HepG2 (cell line): ENCODE results near the gene PHACTR1. TPM values are rescaled to one million over a fixed set of nuclear protein-coding genes. Genes with fewer than 3 reads are reported as not detected.

Experiments
- ATAC-seq: fragments of 200-7000 bp; cut with Tn5 transposase; 3 replicates; pipeline ENCODE4 v1.9.1; 2020; ENCODE audit warnings: mild to moderate bottlenecking, moderate library complexity
- BruUV-seq: library from RNA; stranded (reverse); fragments of 400-500 nt; replicated peaks from 2 replicates; lab custom pipeline; 2021; lab: Mats Ljungman, UMichigan
- CTCF ChIA-PET: fragments of 300-600 bp; formaldehyde crosslinking; extraction: SDS; loops from one replicate; lab custom pipeline; 2021; ENCODE audit warnings: low total read pairs, inconsistent platforms, low intra/inter-chr PET ratio; lab: Yijun Ruan, JAX
- POLR2A ChIA-PET: fragments of 350-600 bp; sonication (Branson Sonifier 250); formaldehyde crosslinking; loops from one replicate; lab custom pipeline; 2020; ENCODE audit warnings: antibody characterized with exemption, inconsistent platforms; lab: Yijun Ruan, JAX
- DNase-seq: peaks from one replicate; pipeline ENCODE4 v3.0.0-alpha.2; 2015; ENCODE audit warnings: low spot score
- FAIRE-seq: peaks from 3 replicates; lab custom pipeline; 2011; peaks lifted over from hg19 to GRCh38; lab: Jason Lieb, UNC
- H2AFZ ChIP-seq: one replicate; pipeline ENCODE4 v1.6.1; 2011; ENCODE audit warnings: low read length, inconsistent platforms
- H3K27ac ChIP-seq: fragments of 300-600 bp; 3 replicates; pipeline ENCODE4 v1.8.0; 2011; ENCODE audit warnings: mixed run types, mild to moderate bottlenecking, mixed read lengths, low read length, inconsistent platforms; ENCODE audit not compliant: insufficient read depth; ENCODE audit errors: extremely low read length
- H3K27me3 ChIP-seq, 2 experiments: fragments of 200-600 bp in 1 of 2; 2 replicates in 1 of 2; 3 replicates in 1 of 2; pipeline versions ENCODE4 v1.6.0 to v1.8.0; 2011; ENCODE audit warnings: low read length in 2 of 2, mild to moderate bottlenecking in 2 of 2, moderate library complexity in 2 of 2, inconsistent platforms in 1 of 2; ENCODE audit not compliant: insufficient read depth in 2 of 2, control insufficient read depth in 1 of 2
- H3K36me3 ChIP-seq, 2 experiments: fragments of 200-600 bp in 1 of 2; replicated peaks in 1 of 2; 2 replicates in 1 of 2; 3 replicates in 1 of 2; pipeline versions ENCODE4 v1.5.1 to v1.8.0; 2011; ENCODE audit warnings: low read length in 2 of 2, inconsistent platforms in 1 of 2; ENCODE audit not compliant: insufficient read depth in 2 of 2, control insufficient read depth in 1 of 2
- H3K4me1 ChIP-seq: 2 replicates; pipeline ENCODE4 v1.5.1; 2012; ENCODE audit warnings: low read length, inconsistent platforms; ENCODE audit not compliant: insufficient read depth
- H3K4me2 ChIP-seq: 2 replicates; pipeline ENCODE4 v1.6.0; 2011; ENCODE audit warnings: low read depth, low read length, inconsistent platforms
- H3K4me3 ChIP-seq, 3 experiments: fragments of 200-600 bp in 1 of 3; sonication (generic), shearing (Covaris generic) in 1 of 3; replicated peaks in 1 of 3; 2 replicates each; pipeline ENCODE4 v1.5.1; 2011 to 2016; ENCODE audit warnings: low read length in 3 of 3, inconsistent platforms in 2 of 3, low read depth in 2 of 3, mild to moderate bottlenecking in 2 of 3, control low read depth in 1 of 3, mixed read lengths in 1 of 3; ENCODE audit not compliant: insufficient read depth in 1 of 3
- H3K79me2 ChIP-seq: one replicate; pipeline ENCODE4 v1.6.1; 2011; ENCODE audit warnings: low read length, inconsistent platforms; ENCODE audit not compliant: insufficient read depth
- H3K9ac ChIP-seq: 2 replicates; pipeline ENCODE4 v1.6.0; 2011; ENCODE audit warnings: mild to moderate bottlenecking, low read depth, low read length, inconsistent platforms; ENCODE audit not compliant: insufficient read depth
- H3K9me3 ChIP-seq: 2 replicates; pipeline ENCODE4 v1.5.1; 2012; ENCODE audit warnings: mild to moderate bottlenecking, low read length
- H4K20me1 ChIP-seq: 2 replicates; pipeline ENCODE4 v1.6.0; 2011; ENCODE audit warnings: inconsistent platforms, mild to moderate bottlenecking, low read length, moderate library complexity; ENCODE audit not compliant: insufficient read depth
- STAG1 ChIP-seq: sonication (generic); formaldehyde crosslinking; IDR thresholded peaks from 2 replicates; pipeline ENCODE4 v1.4.0; 2020; ENCODE audit warnings: missing genetic modification reagents
- TGIF2 ChIP-seq: IDR thresholded peaks from 2 replicates; pipeline ENCODE4 v1.6.1; 2016; ENCODE audit warnings: control low read depth, missing compliant biosample characterization
- WGBS: methylation state at CpG from one replicate; pipeline ENCODE4 v1.1.6; 2017; ENCODE audit warnings: low lambda C conversion rate; 5-methylcytosine and 5-hydroxymethylcytosine counted together
- in situ Hi-C: cut with HindIII; loops from 2 replicates; pipeline ENCODE4 v1.10.0; 2017; ENCODE audit warnings: low pct_unique_long_range_greater_than_20kb; ENCODE audit not compliant: extremely low pct_ligation_motif_present
- intact Hi-C: fragments of 100-400 bp; cut with micrococcal nuclease; formaldehyde crosslinking; loops from one replicate; pipeline ENCODE4 v1.10.0; 2022; ENCODE audit not compliant: unreplicated experiment
- polyA plus RNA-seq, 8 experiments: library from polyadenylated mRNA; depleted of rRNA in 3 of 8; stranded (reverse) in 7 of 8; unstranded in 1 of 8; fragments of >200 nt; fragmentation: Illumina TruSeq in 4 of 8; extraction: Trizol in 4 of 8; gene quantifications; 2 replicates each; pipeline versions ENCODE4 v1.2.1 to v1.2.3, GENCODE V29; 2011 to 2016; ENCODE audit warnings: low read depth in 4 of 8, missing spikeins in 1 of 8, mixed read lengths in 1 of 8; ENCODE audit not compliant: insufficient read depth in 1 of 8
- total RNA-seq, 5 experiments: library from RNA; depleted of rRNA; stranded (reverse); fragments of >200 nt; fragmentation: Illumina TruSeq; extraction: Trizol; gene quantifications; 2 replicates each; pipeline ENCODE4 v1.2.3, GENCODE V29; 2016; ENCODE audit warnings: low read depth in 1 of 5
- TF ChIP-seq, protein P1 (sequence below): sonication (generic); formaldehyde crosslinking; IDR thresholded peaks from 2 replicates; pipeline ENCODE4 v1.5.0; 2020; ENCODE audit warnings: mild to moderate bottlenecking, missing genetic modification reagents, moderate library complexity

The PHACTR1 gene
- total and polyA plus RNA-seq, 2 of the 13 experiments (the other 11 are each of a cell fraction or from before 2014, with no cell fraction given) = 0.09 TPM; not detected in 1

DNA sequence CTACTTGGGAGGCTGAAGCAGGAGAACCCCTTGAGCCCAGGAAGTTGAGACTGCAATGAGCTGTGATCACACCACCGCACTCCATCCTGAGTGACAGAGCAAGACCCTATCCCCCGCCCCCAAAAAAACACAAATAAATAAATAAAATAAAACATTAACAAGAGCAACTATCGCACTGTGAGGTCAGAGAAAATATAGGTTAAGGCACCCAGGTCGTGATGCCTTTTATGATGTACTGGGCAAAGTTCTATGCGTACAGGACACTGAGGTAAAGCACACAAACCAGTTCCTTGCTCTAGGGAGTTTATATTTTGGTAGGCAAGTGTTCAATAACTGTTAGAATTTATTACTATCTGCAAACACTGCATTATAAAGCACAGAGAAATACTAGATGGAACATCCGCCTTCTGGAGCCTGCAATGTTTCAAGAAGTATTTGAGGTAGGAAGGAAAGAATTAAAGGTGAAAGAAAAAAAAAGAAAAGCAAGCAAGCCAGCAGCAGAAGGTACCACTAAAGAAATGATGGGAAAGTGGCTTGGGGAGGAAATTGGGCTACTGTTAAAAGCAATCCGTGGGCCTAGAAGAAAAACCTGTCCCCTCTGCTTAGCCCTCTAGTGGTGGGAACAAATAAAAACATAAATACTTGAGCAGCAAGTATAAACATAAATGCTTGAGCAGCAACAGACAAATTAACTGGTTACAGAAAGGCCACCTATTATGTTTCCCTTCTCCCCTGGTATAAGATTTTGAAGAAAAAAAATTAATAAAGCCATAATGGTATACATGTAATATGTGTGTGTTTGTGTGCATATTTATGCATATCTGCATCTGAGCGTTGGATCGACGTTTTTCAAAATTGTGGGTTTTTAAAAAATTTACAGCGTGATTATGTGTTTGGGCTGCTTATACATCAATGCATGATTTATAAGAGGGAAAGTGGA lies 128.0 kb downstream of the PHACTR1 start:
- intact Hi-C loops = loop anchor here (1.0 kb wide), 1 partner anchor 206 kb away; no protein-coding TSS in a partner anchor
- no peak for FAIRE-seq

More for the DNA sequence above, 128.0 kb downstream of the PHACTR1 start:
- ATAC-seq (no peak), DNase-seq (peak; percentile 20)
- Histone ChIP-seq H3K9me3 (no peaks in the 10 kb centered on the region), H3K27ac (no peak overlapping the region), H3K4me1 (no peaks in the 10 kb centered on the region), H3K4me3 (no peak overlapping the region), H3K27me3 (0 out of 5 replicates have a peak, but pooled peaks cover 0 to 6% of the 10 kb centered on the region in 2 experiments), H4K20me1 (no peaks in the 10 kb centered on the region), H3K4me2 (no peak overlapping the region), H3K79me2 (no peaks in the 10 kb centered on the region), H3K9ac (no peak overlapping the region), H3K36me3 (no peaks in the 10 kb centered on the region), H2AFZ (no peak overlapping the region)
- CTCF ChIA-PET = interaction anchor here (1.2 kb wide), 1 partner anchor 207 kb away, joined by 5 read pairs; no protein-coding TSS in a partner anchor
- POLR2A ChIA-PET = no interaction called here
- in situ Hi-C loops = no loop called here
- no TSS peak for BruUV-seq
- TF ChIP-seq STAG1 (CRISPR knock-in tag) (peak; percentile 25; the same call in 1 of the 2 replicates), TGIF2 (CRISPR knock-in tag) (no peak)
- TF ChIP-seq, protein P1, sequence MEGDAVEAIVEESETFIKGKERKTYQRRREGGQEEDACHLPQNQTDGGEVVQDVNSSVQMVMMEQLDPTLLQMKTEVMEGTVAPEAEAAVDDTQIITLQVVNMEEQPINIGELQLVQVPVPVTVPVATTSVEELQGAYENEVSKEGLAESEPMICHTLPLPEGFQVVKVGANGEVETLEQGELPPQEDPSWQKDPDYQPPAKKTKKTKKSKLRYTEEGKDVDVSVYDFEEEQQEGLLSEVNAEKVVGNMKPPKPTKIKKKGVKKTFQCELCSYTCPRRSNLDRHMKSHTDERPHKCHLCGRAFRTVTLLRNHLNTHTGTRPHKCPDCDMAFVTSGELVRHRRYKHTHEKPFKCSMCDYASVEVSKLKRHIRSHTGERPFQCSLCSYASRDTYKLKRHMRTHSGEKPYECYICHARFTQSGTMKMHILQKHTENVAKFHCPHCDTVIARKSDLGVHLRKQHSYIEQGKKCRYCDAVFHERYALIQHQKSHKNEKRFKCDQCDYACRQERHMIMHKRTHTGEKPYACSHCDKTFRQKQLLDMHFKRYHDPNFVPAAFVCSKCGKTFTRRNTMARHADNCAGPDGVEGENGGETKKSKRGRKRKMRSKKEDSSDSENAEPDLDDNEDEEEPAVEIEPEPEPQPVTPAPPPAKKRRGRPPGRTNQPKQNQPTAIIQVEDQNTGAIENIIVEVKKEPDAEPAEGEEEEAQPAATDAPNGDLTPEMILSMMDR = peak; percentile 47
- 40% methylated on average over 11 of the region's 11 CpGs for WGBS
